Duodenal mucosa (tissue), 2 donors: ENCODE results near the gene PPIL6.

Experiments
- H3K27ac ChIP-seq: one replicate; pipeline ENCODE4 v1.7.0; 2013; ENCODE audit warnings: low read depth, low read length
- H3K27me3 ChIP-seq, 2 donors: one replicate each; pipeline ENCODE4 v1.7.0; 2013; ENCODE audit warnings: low read length in 2 of 2, control low read depth in 1 of 2; ENCODE audit not compliant: insufficient read depth in 2 of 2, control insufficient read depth in 1 of 2
- H3K36me3 ChIP-seq, 2 donors: one replicate each; pipeline ENCODE4 v1.7.0; 2013; ENCODE audit warnings: low read length in 2 of 2, control low read depth in 1 of 2; ENCODE audit not compliant: insufficient read depth in 2 of 2, control insufficient read depth in 1 of 2
- H3K4me1 ChIP-seq, 2 donors: one replicate each; pipeline ENCODE4 v1.7.0; 2013; ENCODE audit warnings: low read length in 2 of 2, control low read depth in 1 of 2; ENCODE audit not compliant: insufficient read depth in 2 of 2, control insufficient read depth in 1 of 2
- H3K4me3 ChIP-seq, 2 donors: one replicate each; pipeline ENCODE4 v1.7.0; 2013; ENCODE audit warnings: low read length in 2 of 2, low read depth in 1 of 2
- H3K9ac ChIP-seq, 2 donors: one replicate each; pipeline ENCODE4 v1.7.0; 2013; ENCODE audit warnings: low read length in 2 of 2, low read depth in 1 of 2
- H3K9me3 ChIP-seq, 2 donors: one replicate each; pipeline ENCODE4 v1.7.0; 2013; ENCODE audit warnings: low read length in 2 of 2, control low read depth in 1 of 2; ENCODE audit not compliant: control insufficient read depth in 1 of 2

Gene PPIL6

GRCh38 chr6:109478222-109478805 is 37.9 kb upstream of the PPIL6 start:
- Histone ChIP-seq H3K9ac (no peak overlapping the region), H3K36me3 (peaks cover 14 to 36% of the 10 kb centered on the region in 2 donors), H3K27ac (no peak overlapping the region), H3K4me3 (peak overlapping the region in 1 of 2 donors; percentile 37), H3K27me3 (no peaks in the 10 kb centered on the region), H3K9me3 (no peaks in the 10 kb centered on the region), H3K4me1 (peaks cover 44% of the 10 kb centered on the region in 2 donors)

- peaks cover 44 to 47% of the 10 kb centered on the region in 2 donors for H3K4me1 ChIP-seq
- peaks cover 15 to 42% of the 10 kb centered on the region in 2 donors for H3K36me3 ChIP-seq
- H3K4me3 ChIP-seq, result peak overlapping the region in 1 of 2 donors; percentile 3
- H3K9ac ChIP-seq, result no peak overlapping the region
- H3K27ac ChIP-seq, result no peak overlapping the region
- H3K9me3 ChIP-seq, result no peaks in the 10 kb centered on the region
- no peaks in the 10 kb centered on the region for H3K27me3 ChIP-seq
These were observed 37.3 kb upstream of the PPIL6 start for GRCh38 chr6:109477725-109478124.

- Histone ChIP-seq H3K36me3 (peaks cover 15 to 47% of the 10 kb centered on the region in 2 donors), H3K4me3 (peak overlapping the region in 1 of 2 donors; percentile 3), H3K9ac (no peak overlapping the region), H3K27me3 (no peaks in the 10 kb centered on the region), H3K9me3 (no peaks in the 10 kb centered on the region), H3K4me1 (peaks cover 42 to 51% of the 10 kb centered on the region in 2 donors), H3K27ac (no peak overlapping the region)
These were observed 36.8 kb upstream of the PPIL6 start for GRCh38 chr6:109477184-109477583.

GRCh38 chr6:109475625-109476024 is 35.2 kb upstream of the PPIL6 start:
- H3K36me3 ChIP-seq, result peaks cover 23 to 57% of the 10 kb centered on the region in 2 donors
- no peak overlapping the region for H3K27ac ChIP-seq
- H3K9ac ChIP-seq, result no peak overlapping the region
- no peaks in the 10 kb centered on the region for H3K27me3 ChIP-seq
- no peak overlapping the region for H3K4me3 ChIP-seq
- H3K4me1 ChIP-seq, result peaks cover 31 to 45% of the 10 kb centered on the region in 2 donors
- no peaks in the 10 kb centered on the region for H3K9me3 ChIP-seq

- Histone ChIP-seq H3K9me3 (no peaks in the 10 kb centered on the region), H3K36me3 (peaks cover 27 to 64% of the 10 kb centered on the region in 2 donors), H3K9ac (no peak overlapping the region), H3K4me3 (no peak overlapping the region), H3K27ac (no peak overlapping the region), H3K4me1 (peaks cover 25 to 40% of the 10 kb centered on the region in 2 donors), H3K27me3 (no peaks in the 10 kb centered on the region)
These were observed 34.6 kb upstream of the PPIL6 start for GRCh38 chr6:109474995-109475394.

GRCh38 chr6:109473120-109473519 is 32.7 kb upstream of the PPIL6 start:
- no peaks in the 10 kb centered on the region for H3K9me3 ChIP-seq
- H3K9ac ChIP-seq, result no peak overlapping the region
- H3K36me3 ChIP-seq, result peaks cover 29 to 80% of the 10 kb centered on the region in 2 donors
- H3K4me1 ChIP-seq, result peaks cover 10 to 26% of the 10 kb centered on the region in 2 donors
- H3K27ac ChIP-seq, result no peak overlapping the region
- H3K27me3 ChIP-seq, result no peaks in the 10 kb centered on the region
- no peak overlapping the region for H3K4me3 ChIP-seq

- peaks cover 4 to 19% of the 10 kb centered on the region in 2 donors for H3K4me1 ChIP-seq
- H3K4me3 ChIP-seq, result no peak overlapping the region
- no peaks in the 10 kb centered on the region for H3K9me3 ChIP-seq
- H3K27ac ChIP-seq, result no peak overlapping the region
- H3K27me3 ChIP-seq, result no peaks in the 10 kb centered on the region
- H3K9ac ChIP-seq, result no peak overlapping the region
- peaks cover 29 to 86% of the 10 kb centered on the region in 2 donors for H3K36me3 ChIP-seq
These were observed 31.9 kb upstream of the PPIL6 start for GRCh38 chr6:109472132-109472995.

- Histone ChIP-seq H3K27ac (no peak overlapping the region), H3K36me3 (peaks cover 30 to 83% of the 10 kb centered on the region in 2 donors), H3K4me1 (peaks cover 4 to 25% of the 10 kb centered on the region in 2 donors)
These were observed 30.8 kb upstream of the PPIL6 start for GRCh38 chr6:109471105-109471810.

GRCh38 chr6:109469591-109470189 is 29.3 kb upstream of the PPIL6 start:
- no peak overlapping the region for H3K4me3 ChIP-seq
- no peak overlapping the region for H3K27ac ChIP-seq
- H3K4me1 ChIP-seq, result peaks cover 4 to 38% of the 10 kb centered on the region in 2 donors
- no peaks in the 10 kb centered on the region for H3K27me3 ChIP-seq
- peaks cover 34 to 81% of the 10 kb centered on the region in 2 donors for H3K36me3 ChIP-seq
- no peaks in the 10 kb centered on the region for H3K9me3 ChIP-seq
- H3K9ac ChIP-seq, result no peak overlapping the region

More at GRCh38 chr6:109471105-109471810, 30.8 kb upstream of the PPIL6 start:
- Histone ChIP-seq H3K27me3 (no peaks in the 10 kb centered on the region), H3K9me3 (no peaks in the 10 kb centered on the region), H3K4me3 (no peak overlapping the region), H3K9ac (no peak overlapping the region)
